GM06990 (cell line): Measurements from ENCODE around the gene DCDC2B.

Experiments
- DNase-seq: peaks from one replicate; pipeline ENCODE4 v3.0.0-alpha.2; 2011; ENCODE audit not compliant: insufficient read length; ENCODE audit errors: extremely low read depth
- H3K27me3 ChIP-seq: replicated peaks from 2 replicates; pipeline ENCODE4 v1.6.0; 2011; ENCODE audit warnings: low read length; ENCODE audit not compliant: control insufficient read depth, insufficient read depth
- H3K36me3 ChIP-seq: 2 replicates; pipeline ENCODE4 v1.5.1; 2011; ENCODE audit warnings: low read length; ENCODE audit not compliant: control insufficient read depth, insufficient read depth
- H3K4me3 ChIP-seq: replicated peaks from 2 replicates; pipeline ENCODE4 v1.5.1; 2011; ENCODE audit warnings: low read depth, mild to moderate bottlenecking, control low read depth, low read length
- TF ChIP-seq, protein P1 (sequence below): IDR thresholded peaks from 2 replicates; pipeline ENCODE4 v1.5.1; 2011; ENCODE audit warnings: low read length, control low read depth, mild to moderate bottlenecking, inconsistent platforms; ENCODE audit not compliant: insufficient read depth, poor library complexity, severe bottlenecking

Gene DCDC2B

DNA sequence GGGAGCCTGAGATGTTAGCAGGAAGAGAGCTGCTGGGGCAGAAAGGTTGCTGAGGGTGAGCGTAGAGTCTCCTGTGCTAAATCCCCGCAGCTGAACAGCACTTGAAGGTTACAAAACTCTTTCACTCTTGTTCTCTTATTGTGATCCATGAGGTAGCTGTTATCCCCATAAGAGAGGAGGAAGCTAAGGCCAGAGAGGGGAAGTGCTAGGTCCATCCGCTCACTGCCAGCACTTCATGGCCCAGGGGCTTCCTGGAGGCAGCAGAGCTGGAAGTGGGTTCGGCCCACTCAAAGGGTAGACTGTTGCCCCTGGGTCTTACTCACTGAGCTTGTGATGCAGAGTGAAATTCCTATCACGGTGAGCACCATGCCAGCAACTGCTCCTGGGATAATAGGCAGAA is 7.7 kb downstream of the DCDC2B start:
- Histone ChIP-seq H3K27me3 (no peaks in the 10 kb centered on the region), H3K4me3 (no peak overlapping the region), H3K36me3 (peaks cover 9% of the 10 kb centered on the region)
- no peak for DNase-seq
- TF ChIP-seq, protein P1, sequence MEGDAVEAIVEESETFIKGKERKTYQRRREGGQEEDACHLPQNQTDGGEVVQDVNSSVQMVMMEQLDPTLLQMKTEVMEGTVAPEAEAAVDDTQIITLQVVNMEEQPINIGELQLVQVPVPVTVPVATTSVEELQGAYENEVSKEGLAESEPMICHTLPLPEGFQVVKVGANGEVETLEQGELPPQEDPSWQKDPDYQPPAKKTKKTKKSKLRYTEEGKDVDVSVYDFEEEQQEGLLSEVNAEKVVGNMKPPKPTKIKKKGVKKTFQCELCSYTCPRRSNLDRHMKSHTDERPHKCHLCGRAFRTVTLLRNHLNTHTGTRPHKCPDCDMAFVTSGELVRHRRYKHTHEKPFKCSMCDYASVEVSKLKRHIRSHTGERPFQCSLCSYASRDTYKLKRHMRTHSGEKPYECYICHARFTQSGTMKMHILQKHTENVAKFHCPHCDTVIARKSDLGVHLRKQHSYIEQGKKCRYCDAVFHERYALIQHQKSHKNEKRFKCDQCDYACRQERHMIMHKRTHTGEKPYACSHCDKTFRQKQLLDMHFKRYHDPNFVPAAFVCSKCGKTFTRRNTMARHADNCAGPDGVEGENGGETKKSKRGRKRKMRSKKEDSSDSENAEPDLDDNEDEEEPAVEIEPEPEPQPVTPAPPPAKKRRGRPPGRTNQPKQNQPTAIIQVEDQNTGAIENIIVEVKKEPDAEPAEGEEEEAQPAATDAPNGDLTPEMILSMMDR = no peak

DNA sequence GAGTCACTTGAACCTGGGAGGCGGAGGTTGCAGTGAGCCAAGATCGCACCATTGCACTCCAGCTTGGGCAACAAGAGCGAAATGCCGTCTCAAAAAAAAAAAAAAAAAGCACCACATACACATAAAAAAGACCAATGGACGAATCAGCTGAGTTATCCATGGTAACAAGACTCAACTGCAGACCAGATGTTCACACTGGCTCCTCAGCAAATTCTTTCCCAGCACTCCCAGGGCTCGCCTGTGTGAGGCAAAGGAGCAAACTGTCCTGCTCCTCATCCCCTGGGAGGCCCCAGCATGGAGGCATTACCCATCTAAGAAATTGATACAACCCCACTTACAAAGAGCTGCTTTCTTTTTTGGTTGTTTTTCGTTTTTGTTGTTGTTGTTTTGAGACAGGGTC is 10.1 kb downstream of the DCDC2B start:
- TF ChIP-seq, protein P1 = no peak
- DNase-seq = no peak
- Histone ChIP-seq H3K4me3 (no peak overlapping the region), H3K36me3 (peaks cover 10% of the 10 kb centered on the region), H3K27me3 (no peaks in the 10 kb centered on the region)

DNA sequence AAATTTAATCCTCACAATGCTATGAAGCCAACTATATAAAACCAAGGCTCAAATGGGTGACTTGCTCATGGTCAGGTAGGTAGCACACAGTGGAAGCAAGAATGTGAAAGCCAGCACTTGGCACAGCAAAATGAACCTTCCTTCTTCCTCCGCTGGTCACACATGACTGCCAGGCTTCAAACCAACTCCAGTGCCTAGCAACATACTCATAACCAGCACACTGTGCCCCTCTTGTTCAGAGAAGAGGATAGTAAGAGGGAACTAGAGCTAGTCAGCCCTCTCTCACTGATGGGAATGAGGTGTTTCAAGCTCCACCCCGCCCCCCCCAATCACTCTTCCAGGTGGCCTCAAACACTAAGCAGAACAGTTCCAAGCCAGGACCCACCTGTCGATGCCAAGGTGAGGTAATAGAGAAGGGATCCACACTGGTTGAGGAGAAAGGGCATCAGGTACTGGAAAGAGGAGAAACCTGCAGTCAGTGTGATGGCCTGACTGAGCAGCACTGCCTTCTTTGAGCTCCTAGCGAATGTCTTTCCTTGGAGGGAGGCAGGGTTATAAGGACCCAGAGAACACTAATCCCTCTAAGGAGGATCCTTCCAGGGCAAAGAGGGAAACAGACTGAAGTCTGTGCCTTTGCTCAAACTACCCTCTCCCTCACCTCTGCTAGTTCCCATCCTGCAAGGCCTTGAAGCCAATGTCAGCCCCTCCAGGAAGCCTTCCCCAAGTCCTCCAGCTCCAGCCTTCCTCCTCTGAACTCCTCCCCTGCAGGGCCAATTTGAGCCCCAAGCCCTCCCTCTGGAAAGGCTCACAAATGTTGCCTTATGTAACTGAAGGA is 12.1 kb downstream of the DCDC2B start:
- H3K4me3 ChIP-seq = peak overlapping the region; percentile 85
- no peak for DNase-seq
- H3K27me3 ChIP-seq = no peaks in the 10 kb centered on the region
- peaks cover 10% of the 10 kb centered on the region for H3K36me3 ChIP-seq
- TF ChIP-seq, protein P1 = no peak

DNA sequence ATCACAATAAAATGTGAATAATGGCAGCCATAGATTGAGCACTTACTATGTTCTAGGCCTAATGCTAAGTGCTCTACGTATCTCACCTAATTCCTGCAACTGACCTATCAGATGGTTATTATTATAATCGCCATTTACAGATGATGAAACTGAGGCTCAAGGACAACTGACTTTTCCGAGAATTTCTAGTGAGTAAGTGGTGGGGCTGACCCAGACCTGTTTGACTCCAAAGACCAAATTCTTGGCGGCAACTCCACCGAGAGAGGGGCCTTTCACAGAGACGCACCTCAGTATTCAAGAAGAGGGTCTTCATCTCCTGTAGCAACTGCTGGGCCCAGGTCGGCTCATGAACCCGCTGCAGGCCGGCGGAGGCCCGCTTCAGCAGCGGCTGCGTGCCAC is 12.7 kb downstream of the DCDC2B start:
- Histone ChIP-seq H3K36me3 (peaks cover 13% of the 10 kb centered on the region), H3K27me3 (no peaks in the 10 kb centered on the region), H3K4me3 (peak overlapping the region; percentile 85)
- no peak for DNase-seq
- TF ChIP-seq, protein P1 = no peak

DNA sequence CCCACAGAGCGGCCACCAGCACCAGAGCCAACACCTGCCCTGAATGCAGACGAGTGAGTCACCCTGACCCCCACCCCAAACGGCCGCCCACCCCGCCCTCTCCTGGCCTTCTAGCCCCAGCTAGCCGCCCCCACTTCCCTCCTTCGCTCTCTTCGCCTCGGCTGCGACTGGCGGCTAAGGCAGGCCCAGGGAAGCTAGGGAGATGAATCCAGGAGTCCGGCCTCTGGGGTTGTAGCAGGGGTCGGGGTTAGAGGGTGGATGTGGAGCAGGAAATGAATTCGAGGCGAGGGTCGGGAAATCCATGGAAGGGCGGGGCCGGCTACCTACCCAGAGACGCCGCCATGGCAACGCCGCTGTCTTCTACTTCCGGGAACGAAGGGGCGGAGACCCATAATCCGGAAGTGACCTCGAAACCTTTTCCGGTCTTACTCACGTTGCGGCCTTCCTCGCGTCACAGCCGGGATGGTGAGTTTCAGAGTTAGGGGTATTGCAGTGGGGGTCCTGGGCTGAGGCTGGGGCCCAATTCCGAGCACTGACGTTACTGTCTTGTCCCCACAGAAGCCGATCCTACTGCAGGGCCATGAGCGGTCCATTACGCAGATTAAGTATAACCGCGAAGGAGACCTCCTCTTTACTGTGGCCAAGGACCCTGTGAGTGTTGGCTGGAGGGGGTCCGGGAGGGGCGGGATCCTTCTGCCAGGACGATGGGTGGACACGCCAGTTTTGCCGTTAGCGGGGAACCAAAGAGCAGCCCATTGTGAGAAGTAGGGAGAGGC is 13.3 kb downstream of the DCDC2B start, which contains the start of the genes EIF3I and TMEM234:
Gene EIF3I, plus strand, starts transcription at position 428 of the 776 bp plus-strand sequence. Its CDS starts 35 bp downstream, at position 463.
Gene TMEM234, minus strand, starts transcription at position 374 of the 776 bp plus-strand sequence. Its CDS starts 31 bp downstream, at position 343.
- Histone ChIP-seq H3K4me3 (peak within 1 kb of the TSS; percentile 85), H3K27me3 (no peaks in the 10 kb centered on the region), H3K36me3 (peaks cover 11% of the 10 kb centered on the region)
- peak; percentile 77 for DNase-seq
- TF ChIP-seq, protein P1 = no peak
